PC-3 (cell line): Measurements from ENCODE around the gene SH3D19. TPM values are rescaled to one million over a fixed set of nuclear protein-coding genes. Genes with fewer than 3 reads are reported as not detected.
"Not testable (repeated sequence)": the region's sequence is repeated elsewhere in the genome, so short reads cannot be mapped to it uniquely, and the experiment has no call there.

ENCODE experiments used
- ATAC-seq: fragments of 200-7000 bp; cut with Tn5 transposase; 2 replicates; pipeline ENCODE4 v1.9.1; 2020; ENCODE audit warnings: mild to moderate bottlenecking, moderate library complexity
- BruUV-seq: library from RNA; stranded (reverse); fragments of 400-500 nt; replicated peaks from 2 replicates; lab custom pipeline; 2021; lab: Mats Ljungman, UMichigan
- CTCF ChIA-PET: fragments of 300-600 bp; sonication (Branson Sonifier 250); formaldehyde crosslinking; loops from one replicate; lab custom pipeline; 2022; ENCODE audit warnings: antibody characterized with exemption; lab: Charles Lee
- POLR2A ChIA-PET: fragments of 300-600 bp; sonication (Branson Sonifier 250); formaldehyde crosslinking; loops from one replicate; lab custom pipeline; 2022; ENCODE audit warnings: antibody characterized with exemption; ENCODE audit not compliant: unreplicated experiment; lab: Charles Lee
- DNase-seq: peaks from one replicate; pipeline ENCODE4 v3.0.0-alpha.2; 2015
- H2AFZ ChIP-seq: fragments of 300-600 bp; sonication (generic); 2 replicates; pipeline ENCODE4 v1.6.0; 2016; ENCODE audit warnings: antibody characterized with exemption, low read length
- H3F3A ChIP-seq: fragments of 300-600 bp; sonication (generic); one replicate; pipeline ENCODE4 v1.6.0; 2017; ENCODE audit warnings: antibody characterized with exemption, low read length, control low read depth, mild to moderate bottlenecking; ENCODE audit not compliant: unreplicated experiment
- H3K27ac ChIP-seq: fragments of 300-600 bp; sonication (generic); 2 replicates; pipeline ENCODE4 v1.5.1; 2016; ENCODE audit warnings: mild to moderate bottlenecking, low read length
- H3K27me3 ChIP-seq: fragments of 300-600 bp; sonication (generic); 2 replicates; pipeline ENCODE4 v1.6.1; 2016; ENCODE audit warnings: low read length, mixed read lengths
- H3K36me3 ChIP-seq: fragments of 300-600 bp; sonication (generic); 2 replicates; pipeline ENCODE4 v1.6.1; 2016; ENCODE audit warnings: low read depth, mixed run types, low read length, mixed read lengths
- H3K4me1 ChIP-seq: fragments of 300-600 bp; sonication (generic); 2 replicates; pipeline ENCODE4 v1.5.1; 2016; ENCODE audit warnings: low read length; ENCODE audit not compliant: insufficient read depth
- H3K4me2 ChIP-seq: fragments of 300-600 bp; sonication (generic); 2 replicates; pipeline ENCODE4 v1.6.0; 2016; ENCODE audit warnings: low read length
- H3K4me3 ChIP-seq: fragments of 300-600 bp; sonication (generic); 2 replicates; pipeline ENCODE4 v1.5.1; 2016; ENCODE audit warnings: mild to moderate bottlenecking, low read length, mixed read lengths
- H3K79me2 ChIP-seq: fragments of 300-600 bp; sonication (generic); 2 replicates; pipeline ENCODE4 v1.6.1; 2017; ENCODE audit warnings: low read length, mixed read lengths
- H3K9ac ChIP-seq: fragments of 300-600 bp; sonication (generic); 2 replicates; pipeline ENCODE4 v1.6.0; 2016; ENCODE audit warnings: mild to moderate bottlenecking, low read length
- H3K9me2 ChIP-seq: fragments of 300-600 bp; sonication (generic); replicated peaks from 2 replicates; pipeline ENCODE4 v1.6.1; 2016; ENCODE audit warnings: mixed run types, low read length, mixed read lengths
- H3K9me3 ChIP-seq: fragments of 300-600 bp; sonication (generic); 2 replicates; pipeline ENCODE4 v1.6.1; 2016; ENCODE audit warnings: low read length, mixed read lengths
- H4K20me1 ChIP-seq: fragments of 300-600 bp; sonication (generic); 2 replicates; pipeline ENCODE4 v1.6.1; 2016; ENCODE audit warnings: low read length, mixed read lengths
- EZH2 ChIP-seq: fragments of 300-600 bp; sonication (generic); IDR thresholded peaks from one replicate; pipeline ENCODE4 v1.6.1; 2017; ENCODE audit warnings: antibody characterized with exemption, mild to moderate bottlenecking, low read length; ENCODE audit not compliant: unreplicated experiment
- EZH2phosphoT487 ChIP-seq: fragments of 300-600 bp; sonication (generic); IDR thresholded peaks from 2 replicates; pipeline ENCODE4 v1.6.1; 2018; ENCODE audit warnings: mild to moderate bottlenecking, antibody characterized with exemption, low read length, borderline replicate concordance
- intact Hi-C: fragments of 100-400 bp; cut with micrococcal nuclease; formaldehyde crosslinking; loops from 2 replicates; pipeline ENCODE4 v1.9.0; 2023
- total RNA-seq: library from RNA; depleted of rRNA; stranded (reverse); fragments of >200 nt; gene quantifications from 2 replicates; pipeline ENCODE4 v1.2.3, GENCODE V29; 2014
- TF ChIP-seq, protein P1 (sequence below): fragments of 300-600 bp; sonication (generic); conservative IDR thresholded peaks from 2 replicates; pipeline ENCODE4 v1.5.1; 2017; ENCODE audit warnings: antibody characterized with exemption, low read depth, mild to moderate bottlenecking, low read length

SH3D19 gene
- total RNA-seq, 1 experiment from 2014 or later: 30.1 TPM

DNA sequence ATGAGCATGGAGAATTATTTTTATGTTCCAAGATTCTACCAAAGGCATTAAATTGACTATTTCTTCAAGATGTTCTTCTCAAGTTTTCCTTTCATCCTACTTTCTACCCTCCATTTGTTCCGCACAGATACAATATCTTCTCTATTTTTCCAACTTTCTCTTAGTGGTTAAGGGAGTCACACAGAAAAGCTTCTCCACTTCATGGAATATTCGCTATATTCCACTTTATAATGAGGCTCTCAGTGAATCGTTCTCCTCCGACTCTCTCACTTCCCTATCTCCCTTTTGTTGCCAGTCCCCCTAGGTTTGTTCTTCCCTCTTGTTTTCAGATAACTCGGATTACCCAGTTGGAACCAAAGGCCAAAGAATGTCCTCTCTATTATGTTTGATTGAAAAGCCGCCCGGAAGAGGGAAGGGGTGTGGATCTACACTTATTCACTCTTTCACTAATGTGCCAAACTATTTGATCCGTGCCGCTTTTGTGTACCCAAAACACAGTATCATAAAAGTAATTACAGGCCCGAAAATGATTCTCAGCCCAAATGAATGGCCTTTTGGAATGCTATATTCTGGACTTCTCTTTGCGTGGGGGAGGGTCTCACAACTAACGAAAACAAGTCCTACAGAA lies 1.2 kb downstream of the SH3D19 start:
- peak overlapping the region; percentile 92 for H3K4me2 ChIP-seq
- H3F3A ChIP-seq: peaks cover 5% of the 10 kb centered on the region
- peak overlapping the region; percentile 97 for H3K9ac ChIP-seq
- intact Hi-C loops: loop anchor here (2.0 kb wide), 2 partner anchors 19 to 85 kb away; partner anchors contain the start of gene FHIP1A
- H3K9me2 ChIP-seq: no peaks in the 10 kb centered on the region
- peaks cover 60% of the 10 kb centered on the region for H3K79me2 ChIP-seq
- H2AFZ ChIP-seq: peak overlapping the region; percentile 74; the same call in 1 of the 2 replicates
- H3K4me3 ChIP-seq: peak overlapping the region; percentile 71
- H3K4me1 ChIP-seq: peaks cover 52% of the 10 kb centered on the region
- H3K36me3 ChIP-seq: no peaks in the 10 kb centered on the region
- ChIA-PET CTCF (no interaction called here), POLR2A (interaction anchor here (0.9 kb wide), 1 partner anchor 18 kb away, joined by 6 read pairs; no protein-coding TSS in a partner anchor)
- H3K9me3 ChIP-seq: no peaks in the 10 kb centered on the region
- ATAC-seq: no peak
- BruUV-seq: TSS peak; percentile 52
- peak overlapping the region; percentile 91 for H3K27ac ChIP-seq
- peaks cover 17% of the 10 kb centered on the region for H4K20me1 ChIP-seq
- DNase-seq: peak; percentile 36
- TF ChIP-seq EZH2 (no peak), EZH2phosphoT487 (no peak)
- TF ChIP-seq, protein P1, sequence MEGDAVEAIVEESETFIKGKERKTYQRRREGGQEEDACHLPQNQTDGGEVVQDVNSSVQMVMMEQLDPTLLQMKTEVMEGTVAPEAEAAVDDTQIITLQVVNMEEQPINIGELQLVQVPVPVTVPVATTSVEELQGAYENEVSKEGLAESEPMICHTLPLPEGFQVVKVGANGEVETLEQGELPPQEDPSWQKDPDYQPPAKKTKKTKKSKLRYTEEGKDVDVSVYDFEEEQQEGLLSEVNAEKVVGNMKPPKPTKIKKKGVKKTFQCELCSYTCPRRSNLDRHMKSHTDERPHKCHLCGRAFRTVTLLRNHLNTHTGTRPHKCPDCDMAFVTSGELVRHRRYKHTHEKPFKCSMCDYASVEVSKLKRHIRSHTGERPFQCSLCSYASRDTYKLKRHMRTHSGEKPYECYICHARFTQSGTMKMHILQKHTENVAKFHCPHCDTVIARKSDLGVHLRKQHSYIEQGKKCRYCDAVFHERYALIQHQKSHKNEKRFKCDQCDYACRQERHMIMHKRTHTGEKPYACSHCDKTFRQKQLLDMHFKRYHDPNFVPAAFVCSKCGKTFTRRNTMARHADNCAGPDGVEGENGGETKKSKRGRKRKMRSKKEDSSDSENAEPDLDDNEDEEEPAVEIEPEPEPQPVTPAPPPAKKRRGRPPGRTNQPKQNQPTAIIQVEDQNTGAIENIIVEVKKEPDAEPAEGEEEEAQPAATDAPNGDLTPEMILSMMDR: no peak
- H3K27me3 ChIP-seq: no peaks in the 10 kb centered on the region

DNA sequence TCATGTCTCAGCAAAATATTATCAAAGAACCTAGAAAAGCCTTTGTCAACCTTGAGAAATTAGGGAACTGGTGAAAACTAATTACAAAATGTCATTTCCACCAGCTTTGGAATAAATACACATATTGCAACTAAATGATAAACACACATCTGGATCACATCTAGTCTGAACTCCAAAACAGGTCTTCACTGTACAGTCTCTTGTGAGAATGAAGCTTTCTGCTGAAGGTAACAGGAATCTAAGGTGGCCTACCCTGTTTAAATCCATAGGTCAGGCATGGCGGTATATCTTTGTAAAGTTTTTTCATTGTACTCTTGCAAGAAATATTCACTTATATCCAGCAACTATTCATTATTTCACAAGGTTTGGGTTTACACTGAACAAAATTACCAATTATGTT lies 1.7 kb downstream of the SH3D19 start:
- no peak for DNase-seq
- Histone ChIP-seq H3K4me2 (peak overlapping the region; percentile 92), H2AFZ (no peak overlapping the region), H3K9me2 (no peaks in the 10 kb centered on the region), H3K9me3 (no peaks in the 10 kb centered on the region), H3F3A (peaks cover 5% of the 10 kb centered on the region), H3K27me3 (no peaks in the 10 kb centered on the region), H3K79me2 (peaks cover 66% of the 10 kb centered on the region), H4K20me1 (peaks cover 17% of the 10 kb centered on the region), H3K4me3 (peak overlapping the region; percentile 71), H3K27ac (peak overlapping the region; percentile 91), H3K4me1 (peaks cover 47% of the 10 kb centered on the region), H3K36me3 (no peaks in the 10 kb centered on the region), H3K9ac (peak overlapping the region; percentile 97)
- no TSS peak for BruUV-seq
- CTCF ChIA-PET: no interaction called here
- ATAC-seq: no peak
- POLR2A ChIA-PET: no interaction called here
- TF ChIP-seq, protein P1: no peak
- intact Hi-C loops: loop anchor here (2.0 kb wide), 2 partner anchors 19 to 85 kb away; partner anchors contain the start of gene FHIP1A

DNA sequence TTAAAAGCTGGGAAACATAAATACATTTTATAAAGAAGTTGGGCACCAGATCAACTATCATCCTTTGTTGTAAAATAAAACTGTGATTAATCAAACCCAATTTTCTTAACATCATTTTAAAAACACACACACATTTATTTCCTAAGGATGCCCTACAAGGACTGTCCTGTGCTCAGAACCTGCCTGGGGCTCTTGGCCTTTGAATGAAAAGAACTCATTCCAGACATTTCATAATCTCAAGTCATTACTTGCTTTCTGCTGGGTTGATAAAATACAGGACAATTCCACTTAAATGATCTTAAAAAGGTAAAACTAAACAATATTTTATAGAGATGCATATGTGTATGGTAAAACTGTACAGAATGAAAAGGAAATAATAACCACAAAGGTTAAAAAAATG lies 2.8 kb downstream of the SH3D19 start:
- ATAC-seq (no peak), DNase-seq (no peak)
- Histone ChIP-seq H4K20me1 (peaks cover 17% of the 10 kb centered on the region), H3K79me2 (peaks cover 75% of the 10 kb centered on the region), H3F3A (no peaks in the 10 kb centered on the region), H3K9ac (no peak overlapping the region), H3K27me3 (no peaks in the 10 kb centered on the region), H3K9me3 (no peaks in the 10 kb centered on the region), H3K4me1 (peaks cover 37% of the 10 kb centered on the region), H3K27ac (no peak overlapping the region), H3K9me2 (no peaks in the 10 kb centered on the region), H3K36me3 (no peaks in the 10 kb centered on the region), H3K4me2 (peak overlapping the region; percentile 92), H2AFZ (no peak overlapping the region), H3K4me3 (peak overlapping the region; percentile 71)
- POLR2A ChIA-PET: no interaction called here
- BruUV-seq: no TSS peak
- CTCF ChIA-PET: interaction anchor here (0.6 kb wide), 1 partner anchor 18 kb away, joined by 5 read pairs; no protein-coding TSS in a partner anchor
- TF ChIP-seq EZH2phosphoT487: no peak
- TF ChIP-seq, protein P1: no peak
- no peak for TF ChIP-seq EZH2
- intact Hi-C loops: no loop called here

DNA sequence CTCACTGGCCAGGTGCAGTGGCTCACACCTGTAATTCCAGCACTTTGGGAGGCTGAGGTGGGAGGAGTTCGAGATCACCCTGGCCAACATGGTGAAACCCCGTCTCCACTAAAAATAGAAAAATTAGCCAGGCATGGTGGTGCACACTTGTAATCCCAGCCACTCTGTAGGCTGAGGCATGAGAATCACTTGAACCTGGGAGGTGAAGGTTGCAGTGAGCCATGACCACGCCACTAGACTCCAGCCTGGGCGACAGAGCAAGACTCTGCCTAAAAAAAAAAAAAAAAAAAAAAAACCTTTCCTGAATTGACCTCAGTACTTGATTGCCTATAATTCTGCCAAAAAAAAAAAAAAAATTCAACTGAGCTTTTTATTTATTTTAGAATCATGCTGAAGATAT lies 3.2 kb downstream of the SH3D19 start:
- H3K9me2 ChIP-seq, DNase-seq, ATAC-seq, H3K9ac ChIP-seq, H3K27ac ChIP-seq, H3K9me3 ChIP-seq, H3F3A ChIP-seq, intact Hi-C loops, H3K27me3 ChIP-seq, H3K36me3 ChIP-seq, BruUV-seq, H2AFZ ChIP-seq: not testable (repeated sequence)
- H3K4me3 ChIP-seq: peak overlapping the region; percentile 71; the same call in 1 of the 2 replicates
- H3K4me1 ChIP-seq: peaks cover 34% of the 10 kb centered on the region
- H3K79me2 ChIP-seq: peaks cover 79% of the 10 kb centered on the region
- CTCF ChIA-PET: interaction anchor here (0.6 kb wide), 1 partner anchor 18 kb away, joined by 5 read pairs; no protein-coding TSS in a partner anchor
- POLR2A ChIA-PET: interaction anchor here (0.5 kb wide), 1 partner anchor 48 kb away, joined by 3 read pairs; no protein-coding TSS in a partner anchor
- peak overlapping the region; percentile 92 for H3K4me2 ChIP-seq
- H4K20me1 ChIP-seq: peaks cover 17% of the 10 kb centered on the region
